K562 treated with DMSO at 1 percent for 24 hours (cell line): ENCODE measurements around the gene SYT13. TPM values are rescaled to one million over a fixed set of nuclear protein-coding genes. Genes with fewer than 3 reads are reported as not detected.

Experiments used
- total RNA-seq: library from RNA; unstranded; fragments of 300-600 nt; gene quantifications from 2 replicates; pipeline ENCODE4 v1.2.3, GENCODE V29; 2022; ENCODE audit warnings: low read depth; ENCODE audit not compliant: insufficient read depth

SYT13 gene, protein sequence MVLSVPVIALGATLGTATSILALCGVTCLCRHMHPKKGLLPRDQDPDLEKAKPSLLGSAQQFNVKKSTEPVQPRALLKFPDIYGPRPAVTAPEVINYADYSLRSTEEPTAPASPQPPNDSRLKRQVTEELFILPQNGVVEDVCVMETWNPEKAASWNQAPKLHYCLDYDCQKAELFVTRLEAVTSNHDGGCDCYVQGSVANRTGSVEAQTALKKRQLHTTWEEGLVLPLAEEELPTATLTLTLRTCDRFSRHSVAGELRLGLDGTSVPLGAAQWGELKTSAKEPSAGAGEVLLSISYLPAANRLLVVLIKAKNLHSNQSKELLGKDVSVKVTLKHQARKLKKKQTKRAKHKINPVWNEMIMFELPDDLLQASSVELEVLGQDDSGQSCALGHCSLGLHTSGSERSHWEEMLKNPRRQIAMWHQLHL
- total RNA-seq: 0.14 TPM in 1 of 2 replicates, not detected in the other

GRCh38 chr11:45285930-45286632 is at the start of gene SYT13:
Gene SYT13, minus strand, starts transcription at chr11:45286341. Its CDS starts 134 bp downstream, at chr11:45286207.

Other genes with a start within 250 kb of the SYT13 start
- gene PRDM11, start 139.7 kb downstream of the SYT13 start, total RNA-seq: 0.44 and 0.85 TPM in 2 replicates